CD4-positive, alpha-beta T cell treated with Interleukin-10 for 1 hour (primary cell): ENCODE data around the gene TRMT1.

ENCODE experiments used
- DNase-seq: peaks from one replicate; pipeline ENCODE4 v3.0.0-alpha.2; 2020

TRMT1 gene

GRCh38 chr19:13122980-13123957 is 6.7 kb upstream of the TRMT1 start:
- no peak for DNase-seq

GRCh38 chr19:13122275-13122878 is 5.8 kb upstream of the TRMT1 start:
- no peak for DNase-seq

GRCh38 chr19:13121551-13122274 is 5.2 kb upstream of the TRMT1 start:
- DNase-seq: no peak

GRCh38 chr19:13120817-13121216 is 4.3 kb upstream of the TRMT1 start:
- DNase-seq: no peak

GRCh38 chr19:13120031-13120430 is 3.5 kb upstream of the TRMT1 start:
- DNase-seq: no peak

- DNase-seq: no peak
Observed at GRCh38 chr19:13119627-13120026, 3.1 kb upstream of the TRMT1 start.

- DNase-seq: no peak
Observed at GRCh38 chr19:13118424-13119193, 2.1 kb upstream of the TRMT1 start.

- peak; percentile 91 for DNase-seq
Observed at GRCh38 chr19:13117772-13118423, 1.4 kb upstream of the TRMT1 start, which contains the start of gene NACC1. Gene NACC1, plus strand, starts transcription at chr19:13118264. Its CDS starts 16,944 bp downstream, at chr19:13135208.

- no peak for DNase-seq
Observed at GRCh38 chr19:13117176-13117771, 734 bp upstream of the TRMT1 start.

GRCh38 chr19:13115936-13116281 is 631 bp downstream of the TRMT1 start:
- no peak for DNase-seq

- no peak for DNase-seq
Observed at GRCh38 chr19:13112555-13112954, 4.0 kb downstream of the TRMT1 start.

GRCh38 chr19:13110099-13110610 is 6.4 kb downstream of the TRMT1 start:
- no peak for DNase-seq

GRCh38 chr19:13109361-13110098 is 7.0 kb downstream of the TRMT1 start:
- DNase-seq: no peak

GRCh38 chr19:13104848-13105711 is 11.5 kb downstream of the TRMT1 start:
- peak; percentile 40 for DNase-seq

GRCh38 chr19:13104360-13104847 is 12.1 kb downstream of the TRMT1 start:
- DNase-seq: peak; percentile 70

GRCh38 chr19:13103581-13104359 is 12.8 kb downstream of the TRMT1 start:
- no peak for DNase-seq

GRCh38 chr19:13102666-13103580 is 13.6 kb downstream of the TRMT1 start, which contains the start of gene LYL1:
Gene LYL1, minus strand, starts transcription at chr19:13102858. Its CDS starts 1,687 bp downstream, at chr19:13101171.
- DNase-seq: peak; percentile 43

- DNase-seq: no peak
Observed at GRCh38 chr19:13102416-13102665, 14.2 kb downstream of the TRMT1 start.
